NCI-H2081 treated with DMSO at 0.1 percent for 48 hours (cell line): ENCODE measurements around the gene NPAS3.

Experiments
- DNase-seq: peaks from one replicate; lab custom pipeline; 2025; lab: John Stamatoyannopoulos, UW

The NPAS3 gene

GRCh38 chr14:33764876-33765650 lies 826.4 kb downstream of the NPAS3 start:
- DNase-seq, result no peak

GRCh38 chr14:33767586-33768457 lies 829.1 kb downstream of the NPAS3 start:
- DNase-seq, result no peak

- no peak for DNase-seq
Observed at GRCh38 chr14:33768458-33768830, 829.8 kb downstream of the NPAS3 start.

GRCh38 chr14:33773205-33774030 lies 834.7 kb downstream of the NPAS3 start:
- no peak for DNase-seq

- DNase-seq, result no peak
Observed at GRCh38 chr14:33774161-33774560, 835.5 kb downstream of the NPAS3 start.

GRCh38 chr14:33774723-33775470 lies 836.2 kb downstream of the NPAS3 start:
- DNase-seq, result no peak

- DNase-seq, result no peak
Observed at GRCh38 chr14:33776871-33777270, 838.2 kb downstream of the NPAS3 start.

- DNase-seq, result no peak
Observed at GRCh38 chr14:33777681-33778080, 839.0 kb downstream of the NPAS3 start.

- no peak for DNase-seq
Observed at GRCh38 chr14:33780035-33780434, 841.4 kb downstream of the NPAS3 start.

GRCh38 chr14:33781236-33781635 lies 842.6 kb downstream of the NPAS3 start:
- DNase-seq, result no peak

GRCh38 chr14:33782923-33783322 lies 844.2 kb downstream of the NPAS3 start:
- DNase-seq, result no peak

GRCh38 chr14:33786091-33786825 lies 847.6 kb downstream of the NPAS3 start:
- no peak for DNase-seq

GRCh38 chr14:33788161-33788560 lies 849.5 kb downstream of the NPAS3 start:
- no peak for DNase-seq

- DNase-seq, result no peak
Observed at GRCh38 chr14:33790996-33791395, 852.3 kb downstream of the NPAS3 start.

GRCh38 chr14:33792009-33792719 lies 853.5 kb downstream of the NPAS3 start:
- no peak for DNase-seq

- DNase-seq, result peak; percentile 48
Observed at GRCh38 chr14:33792720-33793368, 854.2 kb downstream of the NPAS3 start.

- DNase-seq, result no peak
Observed at GRCh38 chr14:33793398-33794110, 854.9 kb downstream of the NPAS3 start.

- DNase-seq, result no peak
Observed at GRCh38 chr14:33794791-33795305, 856.2 kb downstream of the NPAS3 start.

- no peak for DNase-seq
Observed at GRCh38 chr14:33796356-33796755, 857.7 kb downstream of the NPAS3 start.
